GM23338 (cell line): ENCODE results near the gene L2HGDH. TPM values are rescaled to one million over a fixed set of nuclear protein-coding genes. Genes with fewer than 3 reads are reported as not detected.

ENCODE experiments used
- ATAC-seq: fragments of 200-7000 bp; cut with Tn5 transposase; 3 replicates; pipeline ENCODE4 v1.9.1; 2020
- DNase-seq: peaks from one replicate; pipeline ENCODE4 v3.0.0-alpha.2; 2015; ENCODE audit warnings: low spot score
- H2AFZ ChIP-seq: fragments of 200-600 bp; sonication (generic); 2 replicates; pipeline ENCODE4 v1.8.0; 2016; ENCODE audit warnings: antibody characterized with exemption, mild to moderate bottlenecking, moderate library complexity
- H3F3A ChIP-seq: fragments of 200-600 bp; sonication (generic); replicated peaks from 2 replicates; pipeline ENCODE4 v1.8.0; 2017; ENCODE audit warnings: antibody characterized with exemption, mixed run types, low read depth
- H3K27ac ChIP-seq: fragments of 200-600 bp; sonication (generic); 2 replicates; pipeline ENCODE4 v1.6.1; 2016; ENCODE audit warnings: low read depth
- H3K27me3 ChIP-seq: fragments of 200-600 bp; sonication (generic); 2 replicates; pipeline ENCODE4 v1.8.0; 2016; ENCODE audit warnings: mild to moderate bottlenecking, mixed run types, moderate library complexity; ENCODE audit not compliant: insufficient read depth
- H3K36me3 ChIP-seq: fragments of 200-600 bp; sonication (generic); 2 replicates; pipeline ENCODE4 v1.8.0; 2016; ENCODE audit warnings: mild to moderate bottlenecking; ENCODE audit not compliant: insufficient read depth
- H3K4me1 ChIP-seq: fragments of 200-600 bp; sonication (generic); 2 replicates; pipeline ENCODE4 v1.8.0; 2016; ENCODE audit warnings: mild to moderate bottlenecking, moderate library complexity; ENCODE audit not compliant: insufficient read depth
- H3K4me2 ChIP-seq: fragments of 200-600 bp; sonication (generic); 2 replicates; pipeline ENCODE4 v1.7.1; 2017; ENCODE audit warnings: mixed run types
- H3K4me3 ChIP-seq: fragments of 200-600 bp; sonication (generic); 2 replicates; pipeline ENCODE4 v1.6.1; 2016; ENCODE audit warnings: mixed run types
- H3K79me2 ChIP-seq: fragments of 200-600 bp; sonication (generic); replicated peaks from 2 replicates; pipeline ENCODE4 v1.8.0; 2017; ENCODE audit warnings: mild to moderate bottlenecking; ENCODE audit not compliant: insufficient read depth
- H3K9me2 ChIP-seq: fragments of 200-600 bp; sonication (generic); 2 replicates; pipeline ENCODE4 v1.8.0; 2017; ENCODE audit not compliant: insufficient read depth
- H4K20me1 ChIP-seq: fragments of 200-600 bp; sonication (generic); replicated peaks from 2 replicates; pipeline ENCODE4 v1.8.0; 2017; ENCODE audit warnings: mild to moderate bottlenecking; ENCODE audit not compliant: insufficient read depth
- H3K27ac Mint-ChIP-seq: 2 replicates; pipeline ENCODE4 v1.8.0; 2020; ENCODE audit warnings: inconsistent platforms, mild to moderate bottlenecking, moderate library complexity, mixed read lengths
- H3K27me3 Mint-ChIP-seq: 3 replicates; pipeline ENCODE4 v1.8.0; 2022; ENCODE audit warnings: low read depth, mild to moderate bottlenecking, moderate library complexity, mixed read lengths, inconsistent platforms; ENCODE audit not compliant: insufficient read depth, poor library complexity
- H3K36me3 Mint-ChIP-seq: 3 replicates; pipeline ENCODE4 v1.8.0; 2021; ENCODE audit warnings: low read depth, mild to moderate bottlenecking, inconsistent platforms, moderate library complexity, mixed read lengths
- H3K4me1 Mint-ChIP-seq: 3 replicates; pipeline ENCODE4 v1.8.0; 2020; ENCODE audit warnings: mild to moderate bottlenecking, inconsistent platforms, mixed read lengths
- H3K4me3 Mint-ChIP-seq: 3 replicates; pipeline ENCODE4 v1.8.0; 2021; ENCODE audit warnings: moderate library complexity, mild to moderate bottlenecking, inconsistent platforms, mixed read lengths
- H3K9me3 Mint-ChIP-seq: 3 replicates; pipeline ENCODE4 v1.8.0; 2020; ENCODE audit warnings: moderate library complexity, mild to moderate bottlenecking, inconsistent platforms, mixed read lengths
- CREB1 ChIP-seq: fragments of 250-450 bp; sonication (Bioruptor Pico); IDR thresholded peaks from 2 replicates; pipeline ENCODE4 v1.5.0; 2020; ENCODE audit warnings: low read depth, mild to moderate bottlenecking, moderate library complexity
- CTCF ChIP-seq, 2 experiments: fragments of 200-600 bp in 1 of 2; sonication (generic) in 1 of 2; conservative IDR thresholded peaks; 2 replicates each; pipeline versions ENCODE4 v1.5.1 to v1.6.1; 2016 to 2017; ENCODE audit warnings: antibody characterized with exemption in 2 of 2, low read depth in 2 of 2, mild to moderate bottlenecking in 2 of 2, moderate library complexity in 1 of 2
- ETS1 ChIP-seq: IDR thresholded peaks from 2 replicates; pipeline ENCODE4 v1.6.1; 2016; ENCODE audit warnings: antibody characterized with exemption
- EZH2 ChIP-seq: fragments of 200-600 bp; sonication (generic); IDR thresholded peaks from one replicate; pipeline ENCODE4 v1.8.0; 2017; ENCODE audit warnings: antibody characterized with exemption, mild to moderate bottlenecking, low read depth; ENCODE audit not compliant: unreplicated experiment
- EZH2phosphoT487 ChIP-seq: fragments of 200-600 bp; sonication (generic); IDR thresholded peaks from one replicate; pipeline ENCODE4 v1.8.1; 2018; ENCODE audit warnings: antibody characterized with exemption; ENCODE audit not compliant: unreplicated experiment
- JUNB ChIP-seq: IDR thresholded peaks from one replicate; pipeline ENCODE4 v1.6.1; 2016; ENCODE audit warnings: antibody characterized with exemption; ENCODE audit not compliant: unreplicated experiment
- NANOG ChIP-seq: IDR thresholded peaks from 2 replicates; pipeline ENCODE4 v1.6.1; 2016; ENCODE audit warnings: antibody characterized with exemption, borderline replicate concordance
- REST ChIP-seq: IDR thresholded peaks from one replicate; pipeline ENCODE4 v1.6.1; 2018; ENCODE audit warnings: antibody characterized with exemption; ENCODE audit not compliant: unreplicated experiment
- STAT1 ChIP-seq: IDR thresholded peaks from one replicate; pipeline ENCODE4 v1.6.1; 2016; ENCODE audit warnings: antibody characterized with exemption; ENCODE audit not compliant: unreplicated experiment
- ZNF331 ChIP-seq: fragments of 250-450 bp; sonication (Bioruptor Pico); IDR thresholded peaks from 2 replicates; pipeline ENCODE4 v1.5.0; 2020; ENCODE audit warnings: low read depth, mild to moderate bottlenecking, moderate library complexity
- polyA plus RNA-seq: library from polyadenylated mRNA; unstranded; fragments of >200 nt; fragmentation: Nextera tagmentation; extraction: Ambion mirVana; gene quantifications from 2 replicates; pipeline ENCODE4 v1.2.1, GENCODE V29; 2016
- total RNA-seq: library from RNA; depleted of rRNA; stranded (reverse); fragments of >200 nt; shearing (Covaris generic); gene quantifications from 2 replicates; pipeline ENCODE4 v1.2.3, GENCODE V29; 2014

L2HGDH gene
- total and polyA plus RNA-seq, 2 experiments from 2014 or later = 13.5 to 28.5 TPM

GRCh38 chr14:50359631-50360030 lies 47.6 kb upstream of the L2HGDH start (continued):
- TF ChIP-seq ETS1 = no peak
- no peak for TF ChIP-seq ZNF331 (CRISPR knock-in tag)
- TF ChIP-seq JUNB = no peak
- no peak for TF ChIP-seq NANOG
- no peak for TF ChIP-seq CTCF (conservative IDR thresholded peaks at IDR 0.05; ENCODE audit: low read depth in 2 of 2)
- TF ChIP-seq STAT1 = no peak
- no peak for TF ChIP-seq EZH2

GRCh38 chr14:50357753-50358395 lies 45.8 kb upstream of the L2HGDH start:
- Histone ChIP-seq H3K27ac (no peak overlapping the region), H3K4me3 (no peak overlapping the region), H3K79me2 (no peaks in the 10 kb centered on the region), H2AFZ (peak overlapping the region; percentile 72), H4K20me1 (no peaks in the 10 kb centered on the region), H3K4me2 (no peak overlapping the region), H3K36me3 (no peaks in the 10 kb centered on the region), H3K27me3 (no peaks in the 10 kb centered on the region), H3F3A (no peaks in the 10 kb centered on the region), H3K9me2 (no peaks in the 10 kb centered on the region), H3K4me1 (no peaks in the 10 kb centered on the region)
- Mint-ChIP-seq H3K27ac (no peak overlapping the region), H3K36me3 (no peaks in the 10 kb centered on the region), H3K4me1 (no peaks in the 10 kb centered on the region; the same call in 1 of the 3 replicates), H3K9me3 (no peaks in the 10 kb centered on the region), H3K4me3 (no peak overlapping the region), H3K27me3 (peaks cover 4% of the 10 kb centered on the region)
- DNase-seq (no peak), ATAC-seq (no peak)
- TF ChIP-seq ETS1 (no peak), REST (no peak), CREB1 (no peak), STAT1 (no peak), ZNF331 (CRISPR knock-in tag) (no peak), EZH2 (no peak), EZH2phosphoT487 (no peak), JUNB (no peak), CTCF (conservative IDR thresholded peaks at IDR 0.05; ENCODE audit: low read depth in 2 of 2) (no peak)
